DMS153 treated with DMSO at 0.1 percent for 48 hours (cell line): ENCODE measurements around the gene CELF2.

Experiments used
- DNase-seq: peaks from one replicate; lab custom pipeline; 2025; ENCODE audit not compliant: unreplicated experiment; lab: John Stamatoyannopoulos, UW

Gene CELF2

DNA sequence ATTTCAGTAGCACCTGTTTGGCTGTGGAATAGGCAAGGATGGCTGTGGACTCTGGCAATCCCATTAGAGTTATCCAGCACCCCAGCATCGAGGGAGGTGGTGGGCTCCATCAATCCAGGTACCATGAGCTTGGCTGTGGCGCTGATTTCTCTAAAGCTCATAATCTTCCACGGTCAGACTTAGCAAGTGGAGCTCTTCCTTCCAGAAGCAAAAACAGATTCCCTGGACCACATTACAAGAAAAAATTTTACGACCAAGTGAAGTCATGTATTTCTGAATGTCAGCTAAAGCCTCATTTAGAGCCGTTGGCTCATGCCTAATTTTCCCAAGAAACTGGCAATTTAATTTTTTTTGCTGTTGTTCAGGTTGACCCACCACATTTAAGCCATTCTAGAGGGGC, 135.1 kb downstream of the CELF2 start:
- no peak for DNase-seq

DNA sequence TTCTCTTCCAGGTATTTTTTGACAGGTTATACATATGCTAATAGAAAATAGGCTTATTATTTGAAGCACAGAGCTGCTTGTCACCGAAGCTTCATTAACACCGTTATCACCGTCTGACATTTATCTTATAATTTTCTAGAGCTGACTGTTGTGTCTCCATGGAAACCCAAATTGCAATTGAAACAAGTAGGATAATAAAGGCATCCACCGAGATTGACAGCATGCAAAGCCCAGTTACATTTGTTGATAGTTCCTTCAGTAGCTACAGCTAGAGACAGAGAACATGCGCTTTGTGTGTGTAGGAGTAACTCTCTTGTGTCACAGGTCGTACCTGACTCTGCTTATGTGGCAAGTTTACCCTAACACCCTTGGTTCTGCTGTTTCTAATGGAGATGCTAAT, 135.6 kb downstream of the CELF2 start:
- DNase-seq = no peak

DNA sequence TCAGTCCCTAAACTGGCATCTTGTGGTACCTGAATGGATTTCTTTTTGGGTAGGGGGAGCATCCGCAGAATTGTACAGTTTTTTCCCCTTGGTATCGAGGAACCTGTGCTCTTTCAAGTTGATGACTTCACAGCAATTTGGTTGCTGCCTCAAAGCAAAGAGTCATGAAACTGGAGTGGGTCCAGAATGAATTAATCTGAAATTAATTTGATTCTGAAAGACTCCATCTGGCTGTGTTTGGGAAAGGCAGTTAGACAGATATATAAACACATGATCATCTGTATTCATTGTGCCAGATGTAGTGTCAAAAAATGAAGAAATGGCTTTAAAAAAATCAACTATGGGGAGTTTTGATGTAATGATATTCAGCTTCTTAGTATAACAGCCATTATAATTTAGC, 136.1 kb downstream of the CELF2 start:
- DNase-seq = no peak

DNA sequence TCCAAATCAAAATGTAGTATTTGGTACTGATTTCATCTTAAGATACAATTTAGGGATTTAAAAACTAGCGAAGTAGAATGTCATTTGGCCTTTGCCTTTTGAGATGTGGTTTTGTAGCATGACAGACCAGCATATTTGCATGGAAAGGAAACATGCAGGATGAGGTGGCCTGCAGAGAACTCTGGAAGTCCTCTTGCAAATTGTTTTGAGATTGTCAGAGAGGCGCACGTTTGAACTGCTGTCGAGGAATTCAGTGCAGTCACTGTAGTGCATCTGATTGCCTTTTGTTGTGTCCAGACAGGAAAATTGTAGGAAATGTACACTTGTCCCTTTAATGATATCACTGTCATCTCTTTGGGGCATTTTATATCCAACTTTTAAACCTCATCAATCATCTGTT, 136.7 kb downstream of the CELF2 start:
- DNase-seq = no peak

DNA sequence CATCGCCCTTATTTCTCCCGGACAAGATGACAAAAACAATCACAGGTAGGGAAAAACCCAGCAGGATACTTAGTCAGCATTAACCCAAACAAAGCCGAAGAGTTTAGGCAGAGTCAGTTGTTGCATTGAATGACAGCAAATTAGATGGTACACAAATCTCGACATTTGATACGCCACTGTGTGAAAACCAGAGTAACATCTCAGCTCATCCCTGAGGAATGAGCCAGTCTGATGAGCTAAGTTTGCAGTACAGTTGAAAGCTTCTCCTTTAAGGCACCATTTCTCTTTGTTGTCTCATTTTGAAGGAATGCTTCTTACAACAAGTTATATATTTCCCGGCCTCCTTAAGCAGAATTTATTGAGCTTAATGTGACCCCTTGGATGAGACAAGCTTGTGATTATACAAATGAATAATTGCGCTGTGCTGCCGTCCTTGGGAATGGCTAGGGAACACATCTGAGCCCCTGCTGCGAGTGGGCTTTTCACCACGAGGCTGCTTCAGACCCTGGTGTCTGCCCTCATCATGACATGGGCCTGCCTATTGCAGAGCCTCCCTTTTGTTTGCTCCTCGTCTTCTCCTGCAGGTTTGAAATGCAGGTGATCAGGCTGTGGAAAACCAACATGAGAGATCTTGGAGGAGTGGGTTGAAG, 137.3 kb downstream of the CELF2 start:
- no peak for DNase-seq

DNA sequence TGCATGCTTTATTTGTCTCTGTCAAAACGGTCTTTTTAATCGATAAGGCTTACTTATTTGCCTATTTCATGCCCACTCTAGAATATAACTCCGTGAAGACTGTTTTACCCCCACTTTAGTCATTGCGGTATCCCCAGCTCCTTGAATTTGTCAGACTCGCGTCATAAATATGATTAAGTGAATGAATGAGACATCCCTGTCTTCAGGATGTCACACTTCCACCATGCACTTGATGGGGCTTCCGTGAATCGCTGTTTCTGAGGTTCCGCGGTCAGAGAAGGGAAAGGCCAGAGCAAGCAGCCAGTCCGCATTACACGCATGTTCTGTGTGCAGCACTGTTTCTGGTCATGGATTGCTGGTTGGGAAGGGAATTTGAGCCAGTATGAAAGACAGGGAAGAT, 138.8 kb downstream of the CELF2 start:
- no peak for DNase-seq

DNA sequence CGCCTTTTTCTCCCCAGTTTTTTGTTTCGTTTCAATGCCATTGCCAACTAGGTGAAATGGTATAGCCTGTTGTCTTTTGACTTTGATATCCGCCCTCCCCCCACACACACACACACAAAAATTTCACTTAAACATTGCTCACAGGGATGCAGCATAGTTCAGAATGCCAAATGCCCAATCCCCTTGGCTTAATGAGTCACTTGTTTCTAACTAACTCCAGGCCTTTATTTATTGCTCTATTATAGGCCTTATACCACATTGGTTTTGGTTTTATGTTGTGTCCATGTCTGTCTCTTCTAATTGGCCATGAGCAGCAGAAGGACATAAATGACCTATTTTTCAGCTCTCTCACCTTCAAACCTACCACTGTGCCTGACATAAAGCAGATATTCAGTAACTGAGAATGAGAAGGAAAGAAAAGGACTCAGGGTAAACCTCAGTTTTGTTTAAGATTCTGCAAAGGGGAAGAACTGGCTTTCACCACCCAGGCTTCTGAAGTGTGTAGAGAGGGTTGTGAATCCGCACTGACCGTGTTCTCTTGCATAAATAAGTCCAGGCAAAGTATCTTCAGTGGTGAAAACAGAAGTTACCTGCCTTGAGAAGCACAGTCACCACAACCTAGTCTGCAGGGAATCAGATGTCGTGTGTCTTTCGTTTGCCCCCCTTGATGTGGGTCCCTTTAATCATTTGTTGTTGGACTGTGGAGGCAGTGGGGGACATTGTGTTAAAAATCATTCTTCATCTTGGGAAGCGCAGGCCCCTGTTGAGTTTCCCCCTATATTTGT, 139.8 kb downstream of the CELF2 start:
- DNase-seq = no peak

DNA sequence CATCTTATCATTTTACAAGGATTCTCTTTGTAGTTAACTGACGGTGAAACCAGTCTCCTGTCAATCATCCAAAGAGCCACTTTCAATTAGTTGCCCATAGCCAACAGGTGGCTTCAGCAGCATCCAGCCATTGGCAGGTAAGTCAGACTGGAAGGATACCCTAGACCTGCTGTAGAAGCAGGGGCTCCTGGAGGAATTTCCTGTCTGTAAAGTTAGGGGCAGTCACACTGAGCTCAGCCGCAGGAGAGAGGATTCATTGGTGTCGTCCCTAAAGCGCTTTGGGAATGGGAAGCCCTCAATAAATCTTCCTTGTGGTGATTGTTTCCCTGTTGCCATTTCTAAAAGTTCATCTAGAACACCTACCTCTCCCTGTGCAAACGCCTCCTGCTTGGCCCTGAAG, 140.4 kb downstream of the CELF2 start:
- no peak for DNase-seq

DNA sequence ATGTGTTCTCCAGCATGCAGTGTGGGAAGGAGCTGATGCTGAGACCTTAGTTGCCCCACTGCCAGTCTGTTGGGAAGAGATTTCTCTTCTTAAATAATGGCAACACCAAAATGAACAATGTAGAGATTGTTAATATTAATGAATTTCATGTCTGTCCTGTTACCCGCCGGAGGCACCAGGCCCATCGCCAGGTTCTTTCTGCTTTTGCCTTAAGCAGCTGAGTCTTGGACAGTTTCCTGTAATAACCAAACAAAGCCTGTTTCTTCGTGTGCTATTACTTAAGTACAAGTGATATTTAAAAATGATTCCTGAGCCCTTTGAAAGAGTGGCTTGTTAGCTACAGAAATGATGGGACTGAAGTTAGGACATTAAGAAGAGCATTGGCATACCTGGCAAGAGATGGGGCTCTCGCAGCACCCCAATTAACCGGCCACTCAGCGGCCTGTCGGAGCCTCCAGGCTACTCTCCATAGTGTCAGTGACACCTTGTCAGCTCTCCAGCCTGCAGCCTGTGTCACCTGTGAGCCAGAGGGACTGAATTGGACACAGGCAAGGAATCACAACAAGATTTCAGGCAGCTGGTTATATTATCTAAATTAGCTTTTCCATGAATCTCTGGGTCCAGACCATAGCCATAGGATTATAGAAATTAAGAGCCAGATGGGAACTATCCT, 142.0 kb downstream of the CELF2 start:
- DNase-seq = no peak

DNA sequence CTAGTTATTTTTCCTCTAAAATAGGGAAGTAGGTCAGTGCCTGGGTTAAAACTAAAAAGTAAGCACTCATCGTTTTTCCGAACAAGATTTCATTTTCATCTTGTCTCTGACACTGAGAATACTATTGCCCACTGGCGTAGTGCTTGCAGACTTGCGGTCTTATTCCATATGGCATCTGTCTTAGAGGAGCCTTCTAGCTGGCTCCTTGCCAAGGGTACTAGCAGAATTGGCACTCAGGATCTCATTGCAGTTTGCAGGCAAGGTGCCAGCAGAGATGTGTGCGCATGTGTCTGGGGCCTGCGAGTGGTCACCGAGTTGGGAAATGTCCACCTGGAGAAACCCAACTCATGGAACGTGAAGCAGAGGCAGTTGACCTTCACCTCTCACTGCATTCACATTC, 143.4 kb downstream of the CELF2 start:
- DNase-seq = no peak

DNA sequence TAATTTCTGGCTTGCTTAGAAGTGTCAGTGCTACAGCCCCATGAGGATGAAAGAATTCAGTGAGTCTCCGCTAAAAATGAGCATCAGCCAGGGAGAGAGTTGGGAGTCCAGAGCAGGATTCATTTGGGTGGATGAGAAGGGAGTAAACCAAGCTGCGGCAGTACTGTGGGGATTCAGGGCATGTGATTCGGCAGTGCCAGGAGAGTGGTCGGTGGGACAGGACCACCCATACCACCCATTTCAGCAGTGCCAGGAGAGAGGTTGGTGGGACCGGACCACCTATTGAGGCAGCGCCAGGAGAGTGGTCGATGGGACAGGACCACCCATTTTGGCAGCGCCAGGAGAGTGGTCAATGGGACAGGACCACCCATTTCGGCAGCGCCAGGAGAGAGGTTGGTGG, 144.2 kb downstream of the CELF2 start:
- no peak for DNase-seq

DNA sequence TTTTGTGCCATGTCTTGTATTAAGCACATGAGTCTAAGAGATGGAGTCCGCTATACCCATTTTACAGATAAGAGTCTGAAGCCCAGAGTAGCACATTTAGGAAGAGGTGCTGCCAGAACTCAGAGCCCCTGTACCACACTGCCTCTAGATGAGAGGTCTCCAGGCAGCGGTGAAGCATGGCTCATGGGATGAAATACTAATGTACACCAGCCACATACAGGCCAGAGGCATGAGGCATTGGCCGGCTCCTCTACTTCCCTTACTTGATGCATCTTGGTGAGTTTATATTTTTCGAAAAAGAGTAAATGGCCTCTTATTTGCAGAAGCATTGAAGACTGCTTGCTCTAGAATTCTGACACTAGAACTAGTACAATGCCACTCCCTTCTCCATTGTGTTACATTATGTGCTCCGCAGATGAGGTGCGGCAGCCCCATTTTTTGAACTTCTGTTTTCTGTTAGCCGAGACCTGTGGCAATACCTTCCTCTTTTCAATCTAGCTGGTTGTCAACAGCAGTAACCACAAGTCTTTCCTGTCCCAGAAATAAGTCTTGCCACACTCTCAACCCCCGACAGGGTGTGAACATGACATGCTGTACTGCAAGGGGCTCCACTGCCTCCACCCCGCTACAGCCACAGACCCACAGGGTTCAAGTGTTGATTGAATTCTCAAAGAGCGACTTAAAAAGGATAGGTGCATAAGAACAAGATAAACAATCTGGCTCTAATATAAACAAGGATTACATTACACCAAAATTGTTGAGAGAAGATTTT, 145.3 kb downstream of the CELF2 start:
- DNase-seq = no peak

DNA sequence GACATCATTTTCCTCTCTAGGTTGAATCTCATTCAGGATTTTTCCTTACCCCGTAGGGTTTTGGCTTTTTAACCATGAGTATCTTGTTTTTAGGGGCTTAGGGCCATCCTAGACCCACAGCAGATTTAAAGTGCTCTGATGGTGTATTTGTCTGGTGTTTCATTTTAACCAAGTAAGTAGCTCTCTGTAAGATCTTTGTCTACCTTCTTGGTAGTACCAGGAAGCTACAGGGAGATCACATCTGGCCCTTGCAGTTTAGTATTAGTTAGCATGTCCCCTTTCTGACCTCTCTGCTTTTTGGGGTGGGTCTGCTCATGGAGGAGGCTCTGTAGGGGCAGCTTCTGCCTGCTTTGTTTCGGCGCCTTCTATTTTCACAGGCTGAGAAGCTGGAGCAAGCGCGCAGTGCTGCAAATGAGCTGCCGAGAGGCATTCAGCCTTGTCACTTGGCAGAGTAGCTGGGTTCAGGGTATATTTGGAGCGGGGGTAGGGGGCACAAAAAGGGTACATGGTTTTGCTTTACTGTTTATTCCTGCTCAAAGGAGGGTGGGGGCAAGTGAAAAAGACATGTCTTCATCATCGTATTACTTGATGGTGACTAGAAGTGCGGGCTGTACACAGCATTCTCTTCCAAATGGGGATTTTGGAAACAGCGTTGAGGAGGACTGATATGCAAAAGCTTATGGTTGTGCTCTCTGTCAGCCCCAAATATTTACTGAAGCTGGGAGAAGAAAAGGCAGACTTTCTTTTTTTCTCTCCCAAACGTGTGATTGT, 146.3 kb downstream of the CELF2 start:
- DNase-seq = no peak

DNA sequence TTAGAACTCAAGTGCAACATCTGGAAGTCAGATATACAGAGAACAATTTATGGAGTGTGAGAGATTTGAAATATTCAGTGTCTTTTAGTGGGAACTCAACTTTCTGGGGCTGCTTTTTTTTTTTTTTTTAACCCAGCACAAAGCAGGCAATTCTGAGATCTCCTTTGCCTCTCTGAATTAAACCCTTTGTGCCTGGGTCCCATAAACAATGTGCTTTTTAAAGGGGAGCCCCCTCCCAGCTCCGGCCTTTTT, 146.8 kb downstream of the CELF2 start:
- DNase-seq = no peak

DNA sequence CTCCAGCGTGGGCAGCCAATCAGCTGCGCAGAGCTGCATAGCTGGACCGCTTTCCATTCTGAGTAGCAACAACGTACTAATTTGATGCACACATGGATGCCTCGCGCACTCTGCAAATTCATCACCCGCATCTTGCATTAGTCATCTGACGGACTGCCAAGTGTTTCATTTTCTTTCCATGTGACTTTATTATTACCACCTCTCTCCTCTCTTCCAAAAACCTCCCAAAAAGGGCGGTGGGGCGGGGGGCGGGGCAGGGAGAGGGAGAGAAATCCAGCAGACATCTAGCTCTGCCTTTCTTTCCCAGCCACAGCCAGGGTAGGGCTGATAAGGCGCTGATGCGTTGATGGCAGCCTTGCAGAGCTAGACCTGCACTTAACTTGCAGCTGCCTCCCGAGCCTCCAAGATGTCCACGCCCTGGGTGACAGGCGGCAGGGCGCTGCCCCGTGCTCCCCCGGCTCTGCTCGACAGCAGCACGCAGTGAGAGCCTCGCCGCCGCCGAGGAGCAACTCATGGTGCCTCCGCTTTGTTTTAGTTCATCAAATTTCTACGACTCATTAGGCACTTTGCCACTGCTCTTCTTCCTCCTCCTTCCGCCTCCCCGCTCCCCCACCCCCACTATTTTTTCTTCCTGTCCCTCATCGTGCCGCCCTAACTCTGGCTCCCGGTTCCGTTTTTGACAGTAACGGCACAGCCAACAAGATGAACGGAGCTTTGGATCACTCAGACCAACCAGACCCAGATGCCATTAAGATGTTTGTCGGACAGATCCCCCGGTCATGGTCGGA, 147.3 kb downstream of the CELF2 start:
- DNase-seq = no peak

DNA sequence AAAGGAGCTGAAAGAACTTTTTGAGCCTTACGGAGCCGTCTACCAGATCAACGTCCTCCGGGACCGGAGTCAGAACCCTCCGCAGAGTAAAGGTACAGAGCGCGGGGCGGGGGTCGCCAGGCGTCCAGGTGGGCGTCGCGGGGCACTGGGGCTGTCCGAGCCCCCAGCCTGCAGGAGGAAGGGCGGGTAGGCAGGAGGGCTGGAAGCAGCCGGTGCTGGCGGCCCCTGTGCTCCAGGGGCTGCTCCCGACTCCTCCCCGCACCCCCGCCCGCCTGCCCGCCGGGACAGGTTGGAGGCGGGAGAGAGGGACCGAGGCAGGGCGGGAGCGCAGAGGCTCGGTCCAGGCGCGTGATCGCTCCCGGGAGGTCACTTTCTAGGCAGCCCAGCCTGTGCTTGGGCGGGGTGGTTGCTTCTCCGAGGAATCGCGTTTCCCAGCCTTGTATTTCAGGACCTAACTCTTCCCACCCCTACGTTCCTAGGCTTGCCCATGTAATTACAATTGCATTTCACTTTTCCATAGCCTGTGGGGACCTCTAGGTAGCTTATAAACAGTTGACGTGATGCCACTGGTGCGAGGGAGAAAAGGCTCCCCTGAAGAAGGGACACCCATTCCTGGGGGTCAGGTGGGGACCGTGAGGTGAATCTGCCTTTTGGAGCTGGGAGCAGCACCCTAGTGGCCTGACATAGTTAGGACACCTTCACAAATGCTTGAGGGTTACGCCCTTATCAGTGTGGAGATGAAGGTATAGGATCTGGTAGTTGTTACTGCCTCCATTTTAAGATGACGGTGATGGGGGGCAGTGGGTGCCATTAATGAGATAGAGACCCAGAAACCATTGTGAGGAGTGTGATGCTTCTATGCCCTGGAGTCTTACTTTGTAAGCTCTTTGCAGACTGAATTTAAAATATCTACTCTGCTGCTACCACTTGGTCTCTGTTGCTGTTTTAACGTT, 148.2 kb downstream of the CELF2 start:
- DNase-seq = no peak

DNA sequence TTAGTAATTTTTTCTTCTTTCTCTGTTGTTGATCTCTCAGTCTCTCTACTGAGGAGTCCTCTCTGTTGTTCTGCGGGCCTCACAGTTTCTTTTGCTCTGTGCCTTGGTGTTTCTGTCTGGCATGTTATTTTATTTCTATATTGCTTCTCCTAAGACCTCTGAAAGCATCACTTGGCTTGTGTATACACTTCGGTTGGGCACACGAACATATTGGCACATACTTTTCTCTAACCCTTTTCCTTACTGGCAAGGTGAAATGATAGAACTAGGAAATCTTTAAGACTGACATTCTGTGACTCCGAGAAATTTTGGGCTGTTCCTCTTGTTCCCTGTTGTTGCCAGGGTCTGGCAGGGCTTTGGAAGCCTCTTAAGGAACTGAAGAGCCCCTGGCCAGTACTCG, 148.9 kb downstream of the CELF2 start:
- no peak for DNase-seq

DNA sequence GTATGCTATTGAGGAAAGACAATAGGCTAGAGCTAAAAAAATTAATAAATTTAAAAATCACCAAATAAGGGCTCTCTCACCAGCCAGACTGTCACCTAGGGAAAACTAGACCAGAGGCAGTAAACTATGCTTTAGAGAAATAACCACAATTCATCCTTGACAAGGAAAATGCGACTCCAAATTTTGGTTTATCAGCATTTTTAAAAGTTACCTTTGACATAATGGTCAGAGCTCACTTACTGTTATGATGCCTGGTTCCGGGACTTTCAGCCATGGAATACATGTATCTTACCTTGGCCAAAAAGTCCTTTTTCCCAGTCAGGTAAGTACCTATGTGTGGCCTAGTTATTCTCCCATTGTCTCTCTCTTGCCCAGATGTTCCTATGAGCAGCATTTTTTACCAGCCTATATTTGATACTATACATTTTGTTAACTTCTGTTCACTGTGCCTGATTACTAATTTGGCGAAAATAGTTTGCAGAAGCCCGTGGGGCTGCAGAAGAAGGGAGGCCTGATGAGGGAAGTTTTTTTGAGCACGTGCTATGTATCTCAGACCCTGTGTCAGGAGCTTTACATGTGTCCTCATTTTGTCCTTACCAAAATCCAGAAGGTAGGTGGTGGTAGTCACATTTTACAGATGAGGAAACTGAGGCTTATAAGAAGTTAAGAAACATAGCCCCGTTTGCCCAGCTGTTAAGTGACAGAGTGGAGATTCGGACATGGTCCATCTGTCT, 149.7 kb downstream of the CELF2 start:
- DNase-seq = no peak
